Posterior cingulate gyrus (tissue), 11 donors: ENCODE data around the gene SCARB2.

ENCODE experiments used
- DNase-seq, 10 donors: peaks; one replicate each; pipeline versions ENCODE4 v3.0.0 to v3.0.0-alpha.2; 2020 to 2021; ENCODE audit warnings: mixed read lengths in 3 of 10
- intact Hi-C: fragments of 100-400 bp; cut with DNase I; formaldehyde crosslinking; loops from one replicate; pipeline ENCODE4 v1.15.1; 2023

Gene SCARB2

DNA sequence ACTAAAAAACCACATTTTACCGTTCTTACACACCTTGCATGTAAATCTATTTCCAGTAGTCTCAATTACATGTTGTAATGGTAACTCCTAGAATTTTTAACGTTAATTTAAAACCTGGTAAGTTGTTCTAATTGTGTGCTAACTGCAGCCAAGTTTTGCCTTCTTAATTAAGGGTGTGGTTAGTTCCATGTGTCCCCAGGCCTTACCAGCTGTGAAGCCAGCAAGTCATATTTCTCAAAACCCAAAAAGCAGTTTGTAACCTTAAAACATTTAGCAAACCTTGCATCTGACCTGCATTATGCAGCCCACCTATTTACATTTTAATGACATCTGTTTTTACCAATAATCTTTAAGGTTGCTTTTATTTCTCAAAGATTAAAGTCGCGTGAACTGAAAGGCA lies 19.5 kb upstream of the SCARB2 start:
- intact Hi-C loops = no loop called here
- no peak for DNase-seq

DNA sequence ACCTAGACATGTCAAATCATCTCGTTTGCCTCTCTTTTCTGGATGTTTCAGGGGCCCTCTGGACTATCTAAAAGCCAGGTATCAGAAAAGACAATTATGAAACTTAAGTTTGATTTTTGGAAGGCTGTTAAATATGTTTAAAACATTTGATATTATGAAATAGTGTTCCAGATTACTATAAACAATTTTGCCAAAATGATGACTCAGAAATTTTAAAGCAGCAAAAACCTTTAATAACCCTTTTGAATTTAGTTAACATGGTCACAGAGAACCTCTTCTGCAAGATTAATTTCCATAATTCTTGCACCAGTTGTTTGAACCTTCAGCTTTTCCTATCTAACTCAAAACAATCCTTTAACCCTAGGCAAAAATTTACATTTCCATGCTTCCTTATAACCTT lies 19.1 kb upstream of the SCARB2 start:
- DNase-seq = no peak
- intact Hi-C loops = no loop called here

DNA sequence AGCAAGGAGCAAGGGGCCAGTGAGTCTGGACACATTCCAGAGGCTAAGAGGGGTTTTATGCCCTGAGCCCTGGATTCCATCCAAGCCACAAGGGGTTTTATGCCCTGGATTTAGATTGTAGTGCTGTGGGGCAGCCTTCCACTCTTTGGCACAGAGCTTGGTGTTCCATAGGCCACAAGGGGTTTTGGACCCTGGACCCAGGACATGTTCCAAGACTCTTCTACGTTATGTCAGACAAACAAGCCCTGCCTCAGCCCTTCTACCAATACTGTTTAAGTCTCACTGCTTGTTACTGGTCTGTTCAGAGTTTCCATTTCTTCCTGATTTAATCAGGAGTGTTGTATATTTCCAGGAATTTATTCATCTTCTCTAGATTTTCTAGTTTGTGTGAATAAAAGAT lies 12.8 kb upstream of the SCARB2 start:
- no peak for DNase-seq

DNA sequence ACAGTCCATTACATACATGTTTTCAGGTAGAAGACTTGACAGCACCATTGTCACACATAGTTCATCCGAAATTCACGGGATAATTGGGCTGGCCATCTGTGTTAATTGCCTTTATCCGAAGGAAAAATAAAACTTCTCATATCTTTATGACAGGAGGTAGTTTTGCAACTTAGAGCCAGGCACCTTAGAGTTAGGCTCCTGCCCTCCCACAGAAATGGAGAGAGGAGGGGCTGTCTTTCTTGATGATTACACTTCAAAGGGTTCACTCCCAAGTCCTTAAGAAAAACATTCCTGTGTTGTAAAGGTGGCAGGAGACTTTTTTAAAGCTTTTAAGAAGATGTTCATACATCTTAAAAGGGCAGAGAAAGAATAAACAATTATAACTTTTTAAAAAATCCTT lies 10.5 kb upstream of the SCARB2 start:
- intact Hi-C loops = no loop called here
- no peak for DNase-seq

More for the DNA sequence above, 12.8 kb upstream of the SCARB2 start:
- intact Hi-C loops = no loop called here

DNA sequence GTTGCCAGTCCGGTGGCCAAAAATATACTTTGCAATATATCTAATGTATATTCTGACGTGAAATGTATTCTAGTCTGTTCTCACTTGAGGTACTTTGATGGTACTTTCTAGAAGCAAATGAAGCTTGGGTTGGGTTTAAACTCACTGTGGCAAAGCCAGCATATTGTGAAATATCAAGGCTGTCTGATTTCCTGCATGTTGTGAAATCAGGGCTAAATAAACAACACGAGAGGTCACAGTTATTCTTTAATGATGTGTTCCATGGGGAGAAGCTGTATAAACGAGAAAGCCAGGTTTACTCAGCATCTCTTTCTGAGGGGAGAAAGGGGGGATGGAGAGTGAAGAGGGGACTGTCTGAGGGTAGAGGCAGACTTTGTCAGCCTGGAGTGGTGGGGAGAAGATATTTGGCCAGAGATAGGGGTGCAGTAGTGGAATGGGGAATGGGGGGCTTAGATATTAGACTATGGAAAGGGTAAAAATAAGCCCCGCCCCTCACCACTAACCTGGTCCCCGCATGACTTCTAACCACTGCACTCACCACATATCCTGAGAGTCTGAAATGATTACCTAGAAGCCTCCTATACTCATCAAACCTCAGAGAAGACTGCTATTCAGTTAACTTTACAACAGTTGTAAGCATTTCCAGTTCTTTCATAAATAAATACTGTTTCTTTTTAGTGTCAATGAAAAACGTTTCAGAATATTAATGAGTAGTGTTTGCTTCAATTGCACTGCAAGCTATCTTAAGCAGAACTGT lies 5.9 kb upstream of the SCARB2 start:
- intact Hi-C loops = no loop called here
- no peak for DNase-seq

DNA sequence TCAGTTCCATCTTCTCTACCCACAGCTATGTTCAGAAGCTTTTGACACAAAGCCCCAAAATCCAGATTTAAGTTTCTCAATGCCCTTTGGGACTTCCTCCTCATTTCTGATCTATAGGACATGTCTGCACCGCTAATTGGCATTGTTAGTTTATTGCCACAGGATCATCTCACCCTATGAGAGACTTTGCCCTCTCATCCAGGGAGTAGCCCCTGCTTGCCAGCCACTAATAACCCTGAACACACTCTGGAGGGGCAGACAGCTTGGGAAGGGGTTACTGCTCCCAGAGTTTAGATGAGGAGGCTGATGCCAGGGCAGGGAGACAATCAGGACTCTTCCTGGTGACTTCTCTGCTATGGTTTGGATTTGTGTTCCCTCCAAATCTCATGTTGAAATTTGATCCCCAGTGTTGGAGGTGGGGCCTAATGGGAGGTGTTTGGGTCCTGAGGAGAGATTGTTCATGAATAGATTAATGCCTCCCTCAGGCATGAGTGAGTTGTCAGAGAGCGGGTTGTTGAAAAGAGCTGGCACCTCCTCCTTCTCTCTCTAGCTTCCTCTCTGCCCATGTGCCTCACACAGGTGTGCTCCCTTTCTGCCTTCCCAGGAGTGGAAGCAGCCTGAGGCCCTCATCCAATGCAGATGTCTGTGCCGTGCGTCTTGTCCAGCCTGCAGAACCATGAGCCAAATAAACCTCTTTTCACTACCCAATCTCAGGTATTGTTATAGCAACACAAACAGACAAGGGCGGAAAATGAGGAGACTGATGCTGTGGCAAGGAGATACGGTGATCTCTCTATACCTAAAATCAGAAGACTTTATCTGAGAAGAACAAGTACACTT lies 3.6 kb upstream of the SCARB2 start:
- no peak for DNase-seq
- intact Hi-C loops = no loop called here

DNA sequence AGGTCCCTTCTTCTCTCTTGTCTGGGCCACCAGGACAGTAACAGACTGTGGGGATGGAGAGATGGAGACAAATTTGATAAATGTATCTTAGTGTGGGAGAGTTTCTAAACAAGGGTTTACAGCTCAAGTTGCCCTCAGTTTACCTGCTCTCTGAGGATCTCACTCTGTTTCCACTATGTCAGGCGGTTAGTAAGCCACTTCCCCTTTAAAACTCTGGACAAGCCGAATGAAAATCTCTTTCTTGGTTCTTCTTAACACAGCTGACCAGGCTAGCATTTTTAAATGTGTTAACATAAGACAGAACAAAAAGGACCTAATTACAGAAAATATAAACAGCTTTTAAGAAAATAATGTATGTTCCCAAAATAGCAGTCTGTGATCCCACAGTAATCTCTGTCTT lies 2.9 kb upstream of the SCARB2 start:
- intact Hi-C loops = no loop called here
- DNase-seq = no peak

DNA sequence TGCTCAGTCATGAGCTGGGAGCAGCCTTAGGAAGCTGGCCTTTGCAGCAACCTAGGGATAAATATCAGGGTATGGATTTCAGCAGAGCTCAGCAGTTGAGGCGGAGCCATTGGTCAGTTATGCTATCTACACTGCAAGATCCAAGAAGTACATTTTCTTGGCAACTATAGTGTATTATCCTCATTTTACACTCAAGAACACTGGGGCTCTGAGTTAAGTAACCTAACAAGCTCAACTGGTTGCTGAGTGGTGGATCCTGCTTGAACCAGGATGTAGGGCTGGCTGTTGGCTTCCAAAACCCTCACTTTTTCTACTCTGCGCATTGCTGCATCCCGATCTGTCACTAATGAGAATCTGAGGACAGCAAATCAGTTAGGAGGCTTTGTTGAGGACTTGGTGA lies 1.5 kb upstream of the SCARB2 start:
- no peak for DNase-seq
- intact Hi-C loops = no loop called here

DNA sequence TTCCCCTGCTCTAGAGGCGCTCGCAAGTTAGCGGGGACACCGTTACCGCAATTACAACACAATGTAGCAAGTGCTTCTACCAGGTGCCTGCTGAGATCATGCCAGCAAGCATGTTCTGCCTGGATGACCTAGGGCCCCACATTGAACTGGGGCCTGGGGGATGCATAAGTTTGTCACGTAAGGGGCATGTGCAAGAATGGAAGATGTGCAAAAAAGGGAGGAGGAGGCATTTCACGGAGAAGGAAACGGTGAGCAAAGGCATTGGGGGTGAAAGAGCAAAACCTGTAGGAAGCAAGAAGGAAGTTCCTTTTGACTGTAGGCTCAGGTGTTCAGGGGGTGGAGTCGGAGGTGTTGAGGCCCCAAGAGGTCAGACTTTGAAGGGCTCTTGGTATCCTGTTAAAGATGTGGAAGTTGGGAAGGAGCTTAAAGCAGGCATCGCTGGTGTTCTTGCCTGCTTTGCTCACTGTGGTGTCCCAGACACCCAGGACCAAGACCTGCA lies 602 bp upstream of the SCARB2 start:
- DNase-seq = no peak
- intact Hi-C loops = loop anchor here (5.0 kb wide), 1 partner anchor 67 kb away; the partner anchor contains the start of gene NUP54

DNA sequence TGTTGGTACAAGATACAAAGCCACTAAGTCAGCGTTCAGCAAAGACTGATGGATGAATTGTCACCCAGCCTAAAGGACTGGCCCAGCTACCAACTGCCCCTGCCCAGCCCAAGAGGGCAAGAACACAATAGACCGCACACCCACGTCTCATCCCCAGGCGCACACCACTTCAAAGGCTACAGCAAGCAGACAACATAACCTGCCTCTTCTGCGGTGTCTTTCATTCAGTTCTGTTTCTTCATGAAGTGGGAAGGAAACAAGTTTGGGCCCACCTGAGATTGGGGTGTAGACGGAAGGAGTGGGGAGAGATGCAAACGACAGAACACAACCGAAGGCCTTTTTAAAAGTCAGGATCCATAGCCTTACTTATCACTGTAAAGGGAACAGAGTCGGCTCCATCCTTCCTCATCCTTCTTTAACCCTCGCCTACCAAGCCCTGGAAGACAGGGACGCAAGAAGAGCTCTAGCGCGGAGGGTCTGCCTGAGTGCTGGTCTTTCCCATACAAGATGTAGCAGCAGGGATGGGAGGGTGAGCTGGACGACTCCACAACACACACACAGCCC lies 691 bp downstream of the SCARB2 start:
- intact Hi-C loops = loop anchor here (2.0 to 5.0 kb wide), 2 partner anchors 14 to 66 kb away; partner anchors contain the start of gene NUP54
- DNase-seq = peak in 4 of 10 donors; percentile 14 to 85 (median 41)

DNA sequence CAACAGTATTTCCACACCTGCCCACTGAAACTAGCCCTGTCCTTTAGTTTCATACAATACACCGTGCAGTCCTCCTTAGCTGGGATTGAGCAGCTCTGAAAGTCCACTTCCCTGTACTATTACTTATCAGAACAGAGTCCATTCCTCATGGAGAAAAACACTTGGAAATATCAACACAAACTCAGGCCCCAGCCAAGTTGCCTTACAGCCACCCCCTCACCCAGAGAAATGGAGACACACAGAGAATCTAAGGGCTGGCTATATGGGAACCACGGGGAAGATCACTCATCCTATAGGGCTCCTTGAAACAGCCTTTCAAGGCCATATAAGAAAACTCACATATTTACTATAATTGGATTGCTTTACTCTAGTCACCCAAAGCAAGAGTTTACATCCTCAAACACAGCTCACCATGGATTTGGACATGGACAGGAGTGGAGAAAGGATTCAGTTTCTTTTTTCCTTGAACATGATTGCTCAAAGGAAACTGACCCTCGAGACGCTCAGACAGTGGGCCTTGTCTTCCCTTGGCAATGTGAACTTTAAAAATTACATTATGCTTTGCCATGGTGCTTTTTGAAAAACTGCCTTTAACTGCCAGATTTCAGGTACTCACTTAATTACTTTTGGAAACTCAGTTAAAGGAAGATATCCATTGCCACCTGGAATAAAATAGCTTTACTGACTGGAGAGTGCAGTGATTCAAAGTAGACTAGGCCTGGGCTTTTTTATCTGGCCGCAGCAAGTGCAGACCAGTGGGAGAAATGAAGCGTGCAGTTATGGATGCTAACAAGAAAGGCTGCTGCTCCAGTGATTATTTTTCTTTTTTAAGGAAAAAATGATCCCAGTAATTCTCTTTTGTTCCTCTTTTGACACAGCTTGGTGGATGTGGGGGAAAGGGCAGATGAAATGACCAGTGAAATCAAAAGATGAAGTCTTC lies 1.6 kb downstream of the SCARB2 start:
- DNase-seq = no peak
- intact Hi-C loops = loop anchor here (2.0 to 5.0 kb wide), 2 partner anchors 13 to 65 kb away; partner anchors contain the start of gene NUP54

DNA sequence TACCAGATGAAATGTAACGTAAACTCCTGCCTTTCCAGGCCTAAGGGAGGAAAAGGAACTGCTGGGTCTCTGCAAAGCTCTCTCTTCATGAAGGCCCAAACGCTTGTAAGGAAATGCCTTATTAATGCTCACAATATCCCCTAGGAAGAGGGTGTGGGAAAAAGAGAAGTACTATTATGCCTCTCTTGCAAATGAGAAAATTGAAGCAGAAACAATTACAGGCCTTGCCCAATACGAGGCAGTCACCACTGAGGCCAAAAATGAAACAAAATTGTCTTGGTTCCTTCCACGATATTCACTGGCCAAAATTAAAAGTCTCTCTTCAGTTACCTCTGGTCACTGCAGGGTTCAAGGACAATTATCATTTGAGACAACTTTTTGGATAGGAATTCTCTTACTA lies 3.2 kb downstream of the SCARB2 start:
- intact Hi-C loops = loop anchor here (5.0 kb wide), 1 partner anchor 63 kb away; the partner anchor contains the start of gene NUP54
- DNase-seq = no peak

DNA sequence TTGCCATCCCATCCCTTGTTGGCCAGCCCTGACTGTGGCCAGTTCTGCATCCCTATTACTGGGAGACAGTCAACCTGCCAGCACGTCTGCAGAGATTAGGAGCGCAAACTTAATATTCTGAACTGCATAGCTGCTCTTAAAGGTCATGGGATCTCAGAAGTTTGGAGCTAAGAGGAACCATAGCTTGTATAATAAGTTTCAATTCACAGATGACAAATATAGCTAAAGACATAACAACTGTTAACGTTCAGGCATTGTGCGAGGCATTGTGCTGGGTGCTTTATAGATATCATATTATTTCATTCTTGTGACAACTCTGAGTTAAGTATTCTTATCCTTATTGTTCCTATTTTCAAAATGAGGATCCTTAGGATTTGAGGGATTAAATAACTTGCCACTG lies 3.7 kb downstream of the SCARB2 start:
- DNase-seq = no peak
- intact Hi-C loops = loop anchor here (5.0 kb wide), 1 partner anchor 63 kb away; the partner anchor contains the start of gene NUP54

DNA sequence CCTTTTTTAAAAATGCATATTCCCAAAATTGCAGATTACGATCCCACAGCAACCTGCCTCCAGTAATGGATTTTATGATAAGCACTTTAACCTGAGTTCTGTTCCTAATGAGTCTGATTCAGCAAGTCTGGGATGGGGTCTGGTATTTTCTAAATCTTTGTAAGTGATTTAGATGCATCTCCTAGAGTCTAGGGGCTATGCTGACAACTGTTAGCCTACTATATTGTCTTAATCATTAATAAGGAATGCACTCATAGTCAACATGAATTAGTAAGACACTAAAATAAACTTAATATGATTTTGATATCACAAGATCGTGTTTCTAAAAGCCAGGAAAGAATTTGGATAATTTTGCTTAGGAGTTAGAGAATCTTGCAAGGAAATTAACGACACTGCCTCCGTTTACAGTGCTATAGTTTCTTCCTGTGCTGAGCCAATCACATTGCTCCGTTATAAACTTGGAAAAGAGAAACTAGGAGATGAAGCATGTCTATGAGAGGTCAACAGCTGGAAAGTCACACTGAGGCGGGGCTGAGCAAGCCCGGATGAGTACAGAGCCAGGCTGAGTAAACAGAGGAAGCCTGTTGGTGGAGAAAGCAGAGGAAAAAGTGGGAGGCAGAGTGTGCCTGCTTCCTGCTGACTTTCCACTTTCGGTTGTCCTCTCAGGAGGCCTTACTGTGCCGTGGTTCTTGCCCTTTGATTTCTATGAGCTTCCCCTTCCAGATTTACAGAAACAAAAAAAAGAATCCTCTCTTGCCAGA lies 5.4 kb downstream of the SCARB2 start:
- intact Hi-C loops = no loop called here
- peak in 9 of 10 donors; percentile 46 to 96 (median 64) for DNase-seq

DNA sequence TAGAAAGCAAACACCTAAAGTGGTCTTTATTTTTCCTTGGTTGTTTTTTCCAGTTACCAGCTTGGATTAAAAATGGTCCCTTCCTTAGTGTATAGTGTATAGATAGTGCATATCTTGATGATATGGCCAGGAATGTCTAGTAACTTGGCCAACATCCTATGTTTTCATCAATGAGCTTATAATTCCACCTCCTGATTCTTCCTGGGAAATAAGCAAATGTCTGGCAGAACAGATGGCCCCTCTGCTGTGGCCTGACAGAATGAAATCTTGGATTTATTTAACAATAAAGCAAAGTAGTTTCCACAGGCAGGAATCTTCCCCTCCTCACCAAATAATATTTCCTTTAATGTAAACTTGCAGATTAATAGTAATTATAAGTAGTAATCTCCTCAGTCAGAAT lies 6.1 kb downstream of the SCARB2 start:
- DNase-seq = no peak
- intact Hi-C loops = no loop called here

DNA sequence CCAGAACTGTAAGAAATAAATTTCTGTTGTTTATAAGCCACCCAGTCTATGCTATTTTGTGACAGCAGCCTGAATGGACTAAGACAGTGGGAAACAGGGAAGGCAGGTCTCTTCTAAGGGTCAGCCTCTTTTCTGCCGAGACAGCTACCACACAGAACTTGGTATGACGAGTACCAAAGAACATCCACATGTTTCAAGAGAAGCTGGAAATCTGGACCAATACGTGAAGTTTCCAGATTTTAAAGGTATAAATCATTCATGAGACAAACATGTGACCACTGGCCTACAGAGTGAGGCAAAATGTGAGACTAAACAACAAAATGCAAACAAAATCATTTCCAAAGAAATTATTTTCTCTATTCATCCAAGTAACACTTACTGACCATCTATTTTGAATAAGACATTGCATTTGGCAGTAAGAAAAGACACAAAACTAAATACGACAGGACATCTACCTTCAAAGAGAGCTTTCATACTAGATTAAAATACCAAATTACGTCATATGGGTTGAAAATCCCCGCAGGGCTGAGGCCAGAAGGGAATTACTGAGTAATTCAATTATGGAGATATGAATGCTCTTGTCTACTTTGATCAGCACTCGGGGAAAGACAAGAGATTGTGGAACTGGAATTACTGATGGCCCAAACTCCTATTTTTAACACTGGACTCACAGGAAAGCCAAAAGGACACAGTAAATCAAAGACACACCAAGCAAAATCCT lies 7.2 kb downstream of the SCARB2 start:
- intact Hi-C loops = no loop called here
- no peak for DNase-seq

DNA sequence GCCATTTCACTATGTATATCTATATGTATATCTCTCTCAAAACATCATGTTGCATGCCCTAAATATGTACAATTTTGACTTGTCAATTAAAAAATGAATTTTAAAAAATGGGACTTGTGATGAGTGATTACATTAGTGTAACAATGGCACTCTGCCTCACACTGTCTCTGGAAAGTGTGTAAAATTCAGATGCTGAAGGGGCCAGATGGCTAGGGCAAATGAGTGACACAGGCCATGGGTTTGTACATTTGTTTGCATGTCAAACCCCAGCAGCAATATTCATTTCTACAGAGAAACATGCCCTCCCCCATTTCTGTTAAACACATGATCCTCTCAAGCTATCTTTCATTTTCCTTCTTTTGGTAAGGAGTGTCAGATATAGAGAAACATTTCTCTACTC lies 8.1 kb downstream of the SCARB2 start:
- intact Hi-C loops = no loop called here
- DNase-seq = no peak

DNA sequence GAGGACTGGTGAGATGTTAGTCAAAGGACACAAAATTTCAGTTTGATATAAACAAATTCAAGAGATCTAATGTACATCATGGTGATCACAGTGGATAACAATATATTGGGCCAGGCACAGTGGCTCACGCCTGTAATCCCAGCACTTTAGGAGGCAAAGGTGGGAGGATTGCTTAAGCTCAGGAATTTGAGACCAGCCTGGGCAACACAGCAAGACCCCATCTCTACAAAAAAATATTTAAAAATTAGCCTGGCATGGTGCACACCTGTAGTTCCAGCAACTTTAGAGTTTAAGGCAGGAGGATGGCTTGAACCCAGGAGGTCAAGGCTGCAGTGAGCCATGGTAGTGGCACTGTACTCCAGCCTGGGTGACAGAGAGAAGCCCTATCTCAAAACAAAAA lies 8.7 kb downstream of the SCARB2 start:
- intact Hi-C loops = no loop called here
- no peak for DNase-seq

DNA sequence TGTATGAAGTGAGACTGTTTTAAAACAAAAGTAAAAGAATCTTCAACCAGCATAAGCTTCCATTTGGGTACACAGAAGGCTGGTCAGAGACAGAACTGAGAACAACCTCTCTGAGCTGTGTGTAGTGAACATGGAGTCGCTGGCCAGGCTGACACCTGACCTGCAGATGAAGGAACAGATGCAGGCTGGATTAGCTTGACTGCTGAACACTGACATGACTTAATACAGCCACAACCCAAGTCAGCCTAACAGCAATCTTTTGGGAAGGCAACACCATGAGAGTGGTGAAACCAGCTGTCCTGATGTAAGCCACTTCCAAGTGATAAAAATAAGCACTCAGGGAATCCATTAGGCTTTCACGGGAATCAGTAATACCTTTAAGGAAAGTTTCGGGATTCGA lies 10.1 kb downstream of the SCARB2 start:
- intact Hi-C loops = no loop called here
- no peak for DNase-seq
